Measurements from ENCODE around the gene HYAL4. TPM values are rescaled to one million over a fixed set of nuclear protein-coding genes. Genes with fewer than 3 reads are reported as not detected.

Gene HYAL4
- total RNA-seq, 1 experiment from 2014 or later = not detected

DNA sequence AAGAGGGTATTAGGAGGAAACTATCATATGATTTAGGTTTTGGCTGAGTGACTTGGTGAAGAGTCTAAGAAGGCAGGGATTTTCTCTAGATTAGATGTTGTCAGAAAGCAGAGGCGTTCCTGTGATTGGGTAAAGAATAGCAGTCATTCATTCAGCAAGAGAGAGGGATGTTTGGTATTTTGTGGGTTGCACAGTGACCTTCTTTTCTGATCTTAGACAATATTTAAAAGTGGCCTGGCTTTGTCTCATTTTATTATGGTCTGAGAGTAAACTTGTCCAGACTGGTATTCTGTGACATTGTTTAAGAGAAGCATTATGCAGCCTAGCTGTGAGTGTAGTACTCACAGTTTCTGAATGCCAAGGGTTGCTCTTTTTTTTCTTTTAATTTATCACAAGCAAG lies 18.5 kb downstream of the HYAL4 start (continued):
- TF ChIP-seq, protein P1, sequence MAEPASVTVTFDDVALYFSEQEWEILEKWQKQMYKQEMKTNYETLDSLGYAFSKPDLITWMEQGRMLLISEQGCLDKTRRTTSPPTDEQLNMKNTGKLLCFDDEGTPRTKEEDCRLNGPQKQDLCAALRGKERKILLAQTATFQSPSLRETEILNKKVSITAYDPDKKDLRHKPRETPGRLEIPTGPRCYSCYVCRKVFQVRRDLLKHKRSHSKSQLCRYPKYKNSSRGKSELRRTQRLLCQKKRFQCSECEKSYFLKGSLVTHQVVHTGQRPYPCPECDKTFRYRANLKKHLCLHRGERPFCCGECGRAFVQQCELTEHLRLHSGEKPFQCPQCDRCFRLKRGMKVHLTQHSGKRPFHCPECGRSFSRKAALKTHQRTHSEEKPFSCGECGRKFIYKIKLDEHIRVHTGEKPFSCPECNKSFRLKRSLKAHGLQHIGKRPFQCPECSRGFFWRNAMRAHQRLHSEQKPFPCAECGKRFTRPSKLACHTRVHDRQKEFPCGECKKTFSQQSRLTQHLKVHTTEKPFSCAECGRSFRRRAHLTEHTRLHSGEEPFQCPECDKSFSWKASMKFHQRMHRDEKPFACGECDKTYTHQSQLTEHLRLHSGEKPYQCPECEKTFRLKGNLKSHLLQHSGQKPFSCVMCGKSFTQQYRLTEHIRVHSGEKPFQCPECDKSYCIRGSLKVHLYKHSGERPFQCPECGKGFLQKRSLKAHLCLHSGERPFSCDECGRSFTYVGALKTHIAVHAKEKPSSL (CRISPR knock-in tag; conservative IDR thresholded peaks at IDR 0.05) = no peak
- TF ChIP-seq TEAD1 (CRISPR knock-in tag; IDR thresholded peaks at IDR 0.05) = no peak
- no peak for TF ChIP-seq SMAD3 (CRISPR knock-in tag; IDR thresholded peaks at IDR 0.05; ENCODE audit: borderline replicate concordance)
- TF ChIP-seq ESRRA (CRISPR knock-in tag; IDR thresholded peaks at IDR 0.05; ENCODE audit: borderline replicate concordance) = no peak
- TF ChIP-seq GRHL2 (CRISPR knock-in tag; IDR thresholded peaks at IDR 0.05; ENCODE audit: insufficient replicate concordance, severe bottlenecking) = no peak

DNA sequence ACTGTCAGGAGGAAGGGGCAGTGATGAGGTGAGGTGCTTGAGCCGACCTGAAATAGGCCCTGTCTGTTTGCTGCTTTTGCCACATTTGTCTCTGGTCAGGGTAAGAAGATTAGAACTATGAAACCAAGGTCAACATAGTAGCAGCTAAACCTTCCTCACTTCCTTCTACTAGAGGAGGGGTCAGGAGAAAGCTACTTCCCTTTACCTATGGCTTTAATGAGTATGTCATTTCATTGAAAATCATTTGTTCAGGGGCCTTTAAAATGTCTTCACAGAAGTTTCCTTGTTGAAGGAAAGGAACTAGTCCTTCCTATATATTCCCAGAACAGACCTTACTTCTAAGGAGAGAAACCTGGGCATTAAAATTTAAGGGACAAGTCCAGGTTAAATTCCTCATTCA lies 19.0 kb downstream of the HYAL4 start:
- H3K4me3 Mint-ChIP-seq = no peak overlapping the region
- peaks cover 19% of the 10 kb centered on the region for H3K4me1 Mint-ChIP-seq
- DNase-seq (ENCODE audit: low spot score) (no peak), ATAC-seq (no peak)
- CTCF ChIA-PET = interaction anchor here (0.6 to 3.9 kb wide), 8 partner anchors 9 to 239 kb away, joined by 3 to 41 read pairs (median 6); partner anchors contain the start of gene WASL
- TF ChIP-seq ETV6 (CRISPR knock-in tag; IDR thresholded peaks at IDR 0.05) (no peak), ZNF396 (CRISPR knock-in tag; IDR thresholded peaks at IDR 0.05; ENCODE audit: borderline replicate concordance) (no peak)
- H3K27me3 Mint-ChIP-seq (ENCODE audit: low read depth) = no peaks in the 10 kb centered on the region
- H3K9me3 Mint-ChIP-seq = peaks cover 15% of the 10 kb centered on the region
- H3K36me3 Mint-ChIP-seq = peaks cover 8% of the 10 kb centered on the region; the same call in 1 of the 2 replicates
- POLR2A ChIA-PET = interaction anchor here (0.6 kb wide), 1 partner anchor 159 kb away, joined by 3 read pairs; no protein-coding TSS in a partner anchor
- no peak overlapping the region for H3K27ac Mint-ChIP-seq

DNA sequence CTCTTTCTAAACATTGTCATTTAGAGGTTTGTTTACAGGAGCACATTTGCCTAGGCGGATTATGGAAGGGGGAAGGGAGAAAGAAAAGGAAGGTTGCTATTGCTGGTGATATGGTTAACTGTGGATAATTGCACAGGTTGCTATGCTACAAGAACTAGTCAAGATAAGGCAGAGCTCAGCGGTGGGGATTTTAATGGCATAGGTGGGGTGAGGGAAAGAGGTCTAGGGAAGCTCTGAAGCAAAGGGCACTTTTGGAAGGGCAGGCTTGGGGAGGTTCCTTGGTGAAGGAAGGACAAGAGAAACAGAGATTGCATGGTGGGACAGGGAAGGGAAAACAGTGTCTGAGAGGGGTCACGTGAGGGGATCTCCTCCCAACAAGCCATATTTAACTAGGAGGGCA lies 19.5 kb downstream of the HYAL4 start:
- Mint-ChIP-seq H3K27me3 (ENCODE audit: low read depth) (no peaks in the 10 kb centered on the region), H3K27ac (0 out of 2 replicates have a peak overlapping the region, but pooled peaks have one; percentile 28), H3K4me1 (peaks cover 19% of the 10 kb centered on the region), H3K9me3 (peaks cover 15% of the 10 kb centered on the region), H3K4me3 (no peak overlapping the region), H3K36me3 (peaks cover 8% of the 10 kb centered on the region; the same call in 1 of the 2 replicates)
- CTCF ChIA-PET = interaction anchor here (1.0 to 3.9 kb wide), 8 partner anchors 8 to 240 kb away, joined by 3 to 41 read pairs (median 6); partner anchors contain the start of gene WASL
- TF ChIP-seq ZNF416 (CRISPR knock-in tag; IDR thresholded peaks at IDR 0.05) (no peak), ZNF138 (CRISPR knock-in tag; conservative IDR thresholded peaks at IDR 0.05) (no peak), ESRRA (CRISPR knock-in tag; IDR thresholded peaks at IDR 0.05; ENCODE audit: borderline replicate concordance) (no peak), IRF2 (CRISPR knock-in tag; IDR thresholded peaks at IDR 0.05; ENCODE audit: borderline replicate concordance, low read depth) (no peak), FOXJ3 (CRISPR knock-in tag; IDR thresholded peaks at IDR 0.05; ENCODE audit: borderline replicate concordance) (no peak), NFE2L1 (CRISPR knock-in tag; IDR thresholded peaks at IDR 0.05) (no peak), GABPB1 (CRISPR knock-in tag; IDR thresholded peaks at IDR 0.05) (no peak), JAZF1 (CRISPR knock-in tag; IDR thresholded peaks at IDR 0.05) (no peak), NFYB (CRISPR knock-in tag; conservative IDR thresholded peaks at IDR 0.05; ENCODE audit: low read depth) (no peak)
- TF ChIP-seq, protein P2, sequence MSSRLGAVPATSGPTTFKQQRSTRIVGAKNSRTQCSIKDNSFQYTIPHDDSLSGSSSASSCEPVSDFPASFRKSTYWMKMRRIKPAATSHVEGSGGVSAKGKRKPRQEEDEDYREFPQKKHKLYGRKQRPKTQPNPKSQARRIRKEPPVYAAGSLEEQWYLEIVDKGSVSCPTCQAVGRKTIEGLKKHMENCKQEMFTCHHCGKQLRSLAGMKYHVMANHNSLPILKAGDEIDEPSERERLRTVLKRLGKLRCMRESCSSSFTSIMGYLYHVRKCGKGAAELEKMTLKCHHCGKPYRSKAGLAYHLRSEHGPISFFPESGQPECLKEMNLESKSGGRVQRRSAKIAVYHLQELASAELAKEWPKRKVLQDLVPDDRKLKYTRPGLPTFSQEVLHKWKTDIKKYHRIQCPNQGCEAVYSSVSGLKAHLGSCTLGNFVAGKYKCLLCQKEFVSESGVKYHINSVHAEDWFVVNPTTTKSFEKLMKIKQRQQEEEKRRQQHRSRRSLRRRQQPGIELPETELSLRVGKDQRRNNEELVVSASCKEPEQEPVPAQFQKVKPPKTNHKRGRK (CRISPR knock-in tag; IDR thresholded peaks at IDR 0.05; ENCODE audit: borderline replicate concordance) = no peak
- TF ChIP-seq, protein P3, sequence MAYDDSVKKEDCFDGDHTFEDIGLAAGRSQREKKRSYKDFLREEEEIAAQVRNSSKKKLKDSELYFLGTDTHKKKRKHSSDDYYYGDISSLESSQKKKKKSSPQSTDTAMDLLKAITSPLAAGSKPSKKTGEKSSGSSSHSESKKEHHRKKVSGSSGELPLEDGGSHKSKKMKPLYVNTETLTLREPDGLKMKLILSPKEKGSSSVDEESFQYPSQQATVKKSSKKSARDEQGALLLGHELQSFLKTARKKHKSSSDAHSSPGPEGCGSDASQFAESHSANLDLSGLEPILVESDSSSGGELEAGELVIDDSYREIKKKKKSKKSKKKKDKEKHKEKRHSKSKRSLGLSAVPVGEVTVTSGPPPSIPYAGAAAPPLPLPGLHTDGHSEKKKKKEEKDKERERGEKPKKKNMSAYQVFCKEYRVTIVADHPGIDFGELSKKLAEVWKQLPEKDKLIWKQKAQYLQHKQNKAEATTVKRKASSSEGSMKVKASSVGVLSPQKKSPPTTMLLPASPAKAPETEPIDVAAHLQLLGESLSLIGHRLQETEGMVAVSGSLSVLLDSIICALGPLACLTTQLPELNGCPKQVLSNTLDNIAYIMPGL (CRISPR knock-in tag; IDR thresholded peaks at IDR 0.05) = no peak
- TF ChIP-seq, protein P4, sequence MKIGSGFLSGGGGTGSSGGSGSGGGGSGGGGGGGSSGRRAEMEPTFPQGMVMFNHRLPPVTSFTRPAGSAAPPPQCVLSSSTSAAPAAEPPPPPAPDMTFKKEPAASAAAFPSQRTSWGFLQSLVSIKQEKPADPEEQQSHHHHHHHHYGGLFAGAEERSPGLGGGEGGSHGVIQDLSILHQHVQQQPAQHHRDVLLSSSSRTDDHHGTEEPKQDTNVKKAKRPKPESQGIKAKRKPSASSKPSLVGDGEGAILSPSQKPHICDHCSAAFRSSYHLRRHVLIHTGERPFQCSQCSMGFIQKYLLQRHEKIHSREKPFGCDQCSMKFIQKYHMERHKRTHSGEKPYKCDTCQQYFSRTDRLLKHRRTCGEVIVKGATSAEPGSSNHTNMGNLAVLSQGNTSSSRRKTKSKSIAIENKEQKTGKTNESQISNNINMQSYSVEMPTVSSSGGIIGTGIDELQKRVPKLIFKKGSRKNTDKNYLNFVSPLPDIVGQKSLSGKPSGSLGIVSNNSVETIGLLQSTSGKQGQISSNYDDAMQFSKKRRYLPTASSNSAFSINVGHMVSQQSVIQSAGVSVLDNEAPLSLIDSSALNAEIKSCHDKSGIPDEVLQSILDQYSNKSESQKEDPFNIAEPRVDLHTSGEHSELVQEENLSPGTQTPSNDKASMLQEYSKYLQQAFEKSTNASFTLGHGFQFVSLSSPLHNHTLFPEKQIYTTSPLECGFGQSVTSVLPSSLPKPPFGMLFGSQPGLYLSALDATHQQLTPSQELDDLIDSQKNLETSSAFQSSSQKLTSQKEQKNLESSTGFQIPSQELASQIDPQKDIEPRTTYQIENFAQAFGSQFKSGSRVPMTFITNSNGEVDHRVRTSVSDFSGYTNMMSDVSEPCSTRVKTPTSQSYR (CRISPR knock-in tag; IDR thresholded peaks at IDR 0.05) = no peak
- TF ChIP-seq, protein P5, sequence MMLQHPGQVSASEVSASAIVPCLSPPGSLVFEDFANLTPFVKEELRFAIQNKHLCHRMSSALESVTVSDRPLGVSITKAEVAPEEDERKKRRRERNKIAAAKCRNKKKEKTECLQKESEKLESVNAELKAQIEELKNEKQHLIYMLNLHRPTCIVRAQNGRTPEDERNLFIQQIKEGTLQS (CRISPR knock-in tag; conservative IDR thresholded peaks at IDR 0.05) = no peak
- TF ChIP-seq, protein P1 (CRISPR knock-in tag; conservative IDR thresholded peaks at IDR 0.05) = no peak
- TF ChIP-seq, protein P6, sequence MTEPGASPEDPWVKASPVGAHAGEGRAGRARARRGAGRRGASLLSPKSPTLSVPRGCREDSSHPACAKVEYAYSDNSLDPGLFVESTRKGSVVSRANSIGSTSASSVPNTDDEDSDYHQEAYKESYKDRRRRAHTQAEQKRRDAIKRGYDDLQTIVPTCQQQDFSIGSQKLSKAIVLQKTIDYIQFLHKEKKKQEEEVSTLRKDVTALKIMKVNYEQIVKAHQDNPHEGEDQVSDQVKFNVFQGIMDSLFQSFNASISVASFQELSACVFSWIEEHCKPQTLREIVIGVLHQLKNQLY (CRISPR knock-in tag; IDR thresholded peaks at IDR 0.05) = no peak
- POLR2A ChIA-PET = interaction anchor here (0.6 kb wide), 1 partner anchor 159 kb away, joined by 3 read pairs; no protein-coding TSS in a partner anchor
- DNase-seq (ENCODE audit: low spot score) = no peak
- ATAC-seq = no peak

All from WTC11 (cell line).